ENCODE data around the gene ZNF575. TPM values are rescaled to one million over a fixed set of nuclear protein-coding genes. Genes with fewer than 3 reads are reported as not detected.

ZNF575 gene
- total RNA-seq: 0.14 and 0.44 TPM in 2 replicates

GRCh38 chr19:43532962-43533545 is at the start of gene ZNF575:
Gene ZNF575, plus strand, starts transcription at chr19:43533188. Its CDS starts 1,235 bp downstream, at chr19:43534423.

GRCh38 chr19:43504426-43505185 is 28.4 kb upstream of the ZNF575 start, which contains the start of gene PHLDB3:
Gene PHLDB3, minus strand, starts transcription at chr19:43504746. Its CDS starts 628 bp downstream, at chr19:43504118.

DNA sequence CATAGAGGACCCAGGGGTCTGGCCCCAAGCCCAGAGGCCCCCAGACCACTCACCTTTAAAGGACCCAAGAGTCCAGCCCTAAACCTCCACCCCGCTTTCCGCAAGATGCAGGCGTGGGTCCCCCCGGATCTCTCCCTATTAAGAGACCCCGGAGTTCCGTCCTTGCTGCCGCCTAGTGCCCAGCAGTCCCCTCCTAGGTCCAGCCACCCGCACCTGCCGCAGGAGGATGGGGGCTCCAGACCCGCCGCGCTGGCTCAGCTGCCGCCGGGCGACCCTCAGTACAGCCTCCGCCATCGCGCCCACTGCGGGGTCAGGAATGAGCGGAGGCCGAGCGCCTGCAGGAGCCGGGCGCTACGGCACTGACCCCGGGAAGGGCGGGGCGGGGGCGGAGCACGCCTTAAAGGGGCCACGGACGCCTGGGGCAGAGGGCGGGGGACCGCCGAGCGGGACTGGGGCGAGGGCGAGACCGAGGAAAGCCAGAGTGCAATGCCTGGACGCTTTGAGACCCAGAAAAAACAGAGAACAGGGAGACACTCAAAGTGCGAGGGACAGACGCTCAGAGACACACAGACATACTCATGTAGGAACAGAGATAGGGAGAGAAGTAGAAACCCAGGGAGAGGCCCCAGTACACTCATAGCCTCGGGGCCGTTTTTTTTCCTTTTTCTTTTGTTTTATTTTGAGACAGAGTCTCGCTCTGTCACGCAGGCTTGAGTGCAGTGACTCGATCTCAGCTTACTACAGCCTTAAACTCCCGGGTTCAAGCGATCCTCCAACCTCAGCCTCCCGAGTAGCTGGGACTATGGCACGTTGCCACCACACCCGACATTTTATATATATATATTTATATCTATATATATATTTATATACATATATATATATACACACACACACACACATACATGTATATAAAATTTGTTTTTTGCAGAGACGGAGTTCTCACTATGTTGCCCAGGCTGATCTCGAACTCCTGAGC is 5.8 kb upstream of the ZNF575 start, which contains the start of gene ETHE1:
Gene ETHE1 (minus strand): TSS at position 318 of the 976 bp plus-strand sequence. CDS start 24 bp downstream, at position 294.

DNA sequence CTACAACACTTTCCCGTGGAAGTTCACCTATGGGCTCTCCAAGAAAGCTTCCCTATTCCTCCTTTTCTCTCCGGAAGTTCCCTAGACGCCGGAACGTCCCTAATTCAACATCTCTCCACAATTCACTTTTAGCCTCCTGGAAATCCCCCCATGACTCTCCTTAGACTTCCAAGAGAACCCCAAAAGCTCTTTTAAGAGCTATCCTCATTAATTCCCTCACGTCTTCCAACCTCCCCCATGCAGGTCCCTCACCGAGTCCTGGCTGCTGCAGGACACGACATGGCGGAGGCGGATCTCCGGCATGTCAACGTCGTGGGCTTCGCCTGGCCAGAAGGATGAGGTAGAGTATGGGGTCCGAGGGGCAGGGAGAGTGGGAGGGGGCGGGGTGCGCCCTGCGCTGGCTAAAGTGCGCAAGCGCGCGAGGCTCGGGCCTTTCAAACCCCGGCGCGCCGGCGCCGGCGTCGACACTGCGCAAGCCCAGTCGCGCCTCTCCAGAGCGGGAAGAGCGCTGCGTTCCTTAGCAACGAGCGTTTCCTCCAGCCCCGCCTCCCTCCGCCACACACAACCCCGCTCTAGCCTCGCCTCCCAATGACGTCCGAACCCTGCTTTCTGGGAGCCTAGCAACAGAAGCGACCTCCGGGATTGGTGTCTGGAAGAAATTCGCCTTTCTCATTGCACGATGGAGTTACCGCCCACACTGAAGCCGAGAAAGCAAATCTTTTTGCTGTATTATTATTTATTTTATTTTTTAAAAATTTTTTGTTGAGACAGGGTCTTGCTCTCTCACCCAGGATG is 42.4 kb downstream of the ZNF575 start, which contains the start of the genes PINLYP and XRCC1:
Gene PINLYP (plus strand): TSS at position 646 of the 795 bp plus-strand sequence. CDS start 1,391 bp downstream, outside the sequence.
Gene XRCC1 (minus strand): TSS at position 372 of the 795 bp plus-strand sequence. CDS start 69 bp downstream, at position 303.

Other genes with a start within 250 kb of the ZNF575 start
- not detected in 2 replicates for gene CD177, start 179.5 kb upstream of the ZNF575 start, total RNA-seq
- gene TEX101, start 118.3 kb upstream of the ZNF575 start, total RNA-seq: not detected in 2 replicates
- 0.43 TPM in 1 of 2 replicates, not detected in the other for gene LYPD3, start 67.6 kb upstream of the ZNF575 start, total RNA-seq
- 10.9 and 13.2 TPM in 2 replicates for gene PHLDB3, start 28.4 kb upstream of the ZNF575 start, total RNA-seq
- 49.2 and 93.6 TPM in 2 replicates for gene ETHE1, start 6.0 kb upstream of the ZNF575 start, total RNA-seq
- gene XRCC1, start 42.3 kb downstream of the ZNF575 start, total RNA-seq: 14.9 and 58.7 TPM in 2 replicates
- gene PINLYP, start 42.6 kb downstream of the ZNF575 start, total RNA-seq: 0.66 and 2.4 TPM in 2 replicates
- 22.8 and 38.9 TPM in 2 replicates for gene IRGQ, start 62.9 kb downstream of the ZNF575 start, total RNA-seq
- gene ZNF576, start 63.4 kb downstream of the ZNF575 start, total RNA-seq: 7.7 and 11.3 TPM in 2 replicates
- 0.22 TPM in 1 of 2 replicates, not detected in the other for gene SRRM5, start 78.9 kb downstream of the ZNF575 start, total RNA-seq
- gene ZNF428, start 86.4 kb downstream of the ZNF575 start, total RNA-seq: 20.9 and 25.2 TPM in 2 replicates
- gene CADM4, start 106.7 kb downstream of the ZNF575 start, total RNA-seq: 0.88 and 2.1 TPM in 2 replicates
- 86.0 and 205 TPM in 2 replicates for gene PLAUR, start 137.0 kb downstream of the ZNF575 start, total RNA-seq
- not detected in 2 replicates for gene IRGC, start 182.9 kb downstream of the ZNF575 start, total RNA-seq
- 16.6 and 19.3 TPM in 2 replicates for gene SMG9, start 221.8 kb downstream of the ZNF575 start, total RNA-seq
- gene KCNN4, start 247.8 kb downstream of the ZNF575 start, total RNA-seq: 1.9 TPM in 1 of 2 replicates, not detected in the other

Data from placental pericyte (primary cell).